CD1c-positive myeloid dendritic cell (primary cell): ENCODE results near the gene PDK2.
"Not testable (repeated sequence)": the region's sequence is repeated elsewhere in the genome, so short reads cannot be mapped to it uniquely, and the experiment has no call there.

Experiments used
- DNase-seq: peaks from one replicate; pipeline ENCODE4 v3.0.0-alpha.2; 2016; ENCODE audit errors: extremely low spot score

PDK2 gene

DNA sequence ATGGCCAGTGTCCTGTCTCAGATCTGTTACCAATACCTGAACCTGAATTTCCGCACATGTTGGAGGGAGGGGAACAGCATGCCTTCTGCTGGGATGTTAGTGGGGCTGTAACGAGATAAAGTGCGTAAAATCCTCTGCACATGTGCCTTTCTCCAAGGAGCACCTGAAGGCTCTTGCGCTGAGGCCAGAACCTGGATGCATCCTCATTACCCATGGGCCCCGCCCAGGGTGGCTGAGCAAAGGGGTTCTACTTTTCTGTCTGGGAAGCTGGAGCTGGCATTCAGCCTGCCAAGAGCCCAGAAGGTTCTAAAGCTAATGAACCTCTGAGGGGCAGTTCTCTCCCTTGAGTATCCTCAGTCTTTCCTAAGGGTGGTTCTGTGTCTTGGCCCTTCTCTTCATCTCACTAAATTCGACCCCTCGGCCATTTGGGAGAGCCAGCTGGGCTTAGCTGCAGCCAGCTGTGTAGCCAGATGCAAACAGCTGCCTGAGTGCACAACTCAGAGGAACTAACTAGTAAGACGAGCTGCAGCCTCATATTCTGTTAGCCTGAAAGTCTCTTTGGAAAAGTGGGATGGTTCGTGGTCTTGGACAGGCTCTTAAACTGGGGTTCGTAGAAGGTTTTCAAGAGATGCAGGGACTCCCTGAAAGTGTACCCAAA, 36.7 kb upstream of the PDK2 start:
- DNase-seq, result no peak

DNA sequence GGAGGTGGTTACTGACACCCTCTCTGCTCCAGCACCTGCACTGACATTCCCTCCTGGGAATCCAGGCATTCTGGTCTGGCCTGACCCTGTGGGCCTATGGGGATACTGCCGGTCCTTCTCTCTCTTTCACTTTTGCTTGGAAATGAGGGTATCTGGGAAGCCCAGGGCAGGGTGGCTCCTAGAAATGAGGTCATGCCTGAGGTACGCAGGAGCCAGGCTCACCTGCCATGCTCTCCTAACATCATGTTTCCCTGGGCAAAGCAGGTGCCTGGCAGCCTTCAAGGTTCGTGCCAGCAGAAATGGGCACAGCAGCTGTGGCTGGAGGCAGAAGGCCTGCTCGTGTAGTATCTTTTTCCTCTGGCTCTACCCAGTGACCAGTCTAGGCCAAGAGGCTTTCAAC, 35.9 kb upstream of the PDK2 start:
- DNase-seq, result no peak

DNA sequence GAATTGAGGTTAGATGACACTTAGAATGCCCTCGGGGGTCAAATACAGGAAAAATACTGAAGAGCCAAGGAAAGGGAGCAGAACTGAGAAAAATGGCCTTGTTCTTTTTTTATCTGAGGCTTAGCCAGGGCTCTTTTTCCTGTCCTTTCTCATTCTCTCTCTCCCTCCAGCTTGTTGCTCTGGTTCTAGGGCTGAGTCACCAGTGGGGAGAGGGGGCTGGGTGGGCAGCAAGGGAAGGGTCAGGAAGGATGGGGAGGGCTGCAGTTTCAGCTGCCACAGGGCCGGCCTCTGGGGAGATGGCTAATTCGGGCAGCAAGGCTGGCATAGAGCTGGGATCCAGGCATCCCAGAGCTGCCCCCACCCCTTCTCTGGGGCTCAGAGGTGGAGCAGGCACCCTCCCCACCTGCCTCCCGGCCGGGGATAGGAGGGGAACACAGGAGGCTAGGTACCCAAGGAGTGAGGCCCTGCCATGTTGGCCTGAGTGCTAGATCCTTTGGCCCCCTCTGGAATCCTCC, 35.3 kb upstream of the PDK2 start:
- DNase-seq, result no peak

DNA sequence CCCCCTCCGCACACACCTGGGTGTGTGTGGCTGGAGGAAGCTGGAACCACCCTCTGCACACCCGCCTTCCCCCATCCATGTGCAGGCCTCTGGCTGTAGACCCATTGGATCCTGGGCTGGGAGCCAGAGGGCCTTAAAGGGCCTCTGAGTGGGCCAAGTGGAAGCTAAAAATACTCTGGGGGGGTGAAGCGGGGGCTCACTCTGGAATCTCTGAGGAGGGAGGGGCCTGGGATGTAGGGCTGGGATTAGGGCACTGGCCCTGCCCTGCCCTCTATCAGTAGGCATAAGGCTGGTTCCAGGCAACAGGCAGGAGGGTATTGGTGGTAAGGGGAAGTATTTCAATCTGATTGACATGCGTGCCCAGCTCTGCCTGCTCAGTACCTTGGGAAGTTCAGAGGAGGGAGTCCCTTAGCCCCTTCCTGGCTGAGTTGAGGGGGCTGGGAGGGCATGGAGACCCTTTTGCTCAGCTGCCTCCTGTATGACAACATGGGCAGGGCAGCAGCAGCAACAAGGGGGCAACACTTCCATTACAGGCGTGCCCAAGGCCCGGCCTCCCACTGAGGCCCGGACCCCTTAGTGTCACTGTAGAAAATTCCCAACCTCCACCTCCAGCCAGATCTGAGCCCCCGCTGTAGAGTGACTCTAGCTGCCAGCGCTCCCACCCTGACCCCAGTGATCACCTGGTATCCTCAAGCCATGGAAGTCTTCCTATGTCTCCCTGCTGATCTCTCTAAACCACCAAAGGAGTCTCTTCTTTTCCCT, 34.0 kb upstream of the PDK2 start:
- no peak for DNase-seq

DNA sequence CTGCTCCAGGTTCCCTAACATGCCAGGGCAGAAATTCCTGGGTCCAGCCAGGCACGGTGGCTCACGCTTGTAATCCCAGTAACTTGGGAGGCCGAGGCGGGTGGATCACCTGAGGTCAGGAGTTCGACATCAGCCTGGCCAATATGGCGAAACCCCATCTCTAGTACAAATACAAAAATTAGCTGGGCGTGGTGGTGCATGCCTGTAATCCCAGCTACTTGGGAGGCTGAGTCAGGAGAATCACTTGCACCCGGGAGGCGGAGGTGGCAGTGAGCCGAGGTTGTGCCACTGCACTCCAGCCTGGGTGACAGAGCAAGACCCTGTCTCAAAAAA, 33.5 kb upstream of the PDK2 start:
- not testable (repeated sequence) for DNase-seq

DNA sequence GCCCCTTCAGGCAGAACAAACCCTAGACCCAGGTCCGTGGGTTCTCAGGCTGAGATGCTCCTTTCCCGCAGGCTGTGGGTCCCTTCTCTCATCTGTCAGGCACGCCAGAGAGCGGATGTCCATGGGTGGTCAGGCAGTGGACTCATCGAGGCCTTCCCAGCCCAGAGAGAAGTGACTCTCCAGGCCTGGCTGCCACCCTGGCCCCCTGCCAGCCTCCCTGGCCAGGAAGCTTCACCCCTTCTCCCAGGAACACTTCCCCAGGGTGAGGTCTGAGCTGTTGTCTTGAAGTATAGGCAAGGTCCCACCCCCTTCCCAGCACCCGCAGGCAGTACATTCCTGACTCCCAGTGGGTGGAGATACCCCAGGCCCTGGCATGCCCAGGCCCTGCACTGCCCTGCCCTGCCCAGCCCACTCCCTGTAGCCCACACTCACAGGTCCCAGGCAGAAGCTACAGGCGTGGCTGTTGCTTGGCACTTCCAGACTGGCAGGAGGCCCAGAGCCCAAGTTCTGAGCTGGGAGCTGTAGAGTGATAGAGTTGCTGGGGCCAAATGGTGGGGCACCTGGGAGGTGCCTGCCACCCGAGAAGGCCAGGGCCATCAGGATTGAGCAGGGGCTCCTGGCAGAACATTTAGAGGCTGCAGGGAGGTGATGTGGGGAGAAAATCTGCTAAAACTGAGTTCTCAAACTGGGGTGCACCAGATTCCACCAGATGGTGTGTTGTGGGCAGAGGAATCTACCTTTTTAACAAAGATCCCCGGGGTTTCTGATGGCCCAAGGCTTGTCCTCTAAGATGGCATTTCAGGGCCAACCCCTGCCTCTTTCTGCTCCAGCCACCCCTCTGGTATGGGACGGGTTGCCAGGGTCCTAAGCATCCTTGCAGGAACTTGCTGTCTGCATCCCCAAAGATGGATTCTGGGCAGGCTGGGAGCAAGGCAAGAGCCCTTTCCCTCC, 32.6 kb upstream of the PDK2 start:
- peak; percentile 19 for DNase-seq

DNA sequence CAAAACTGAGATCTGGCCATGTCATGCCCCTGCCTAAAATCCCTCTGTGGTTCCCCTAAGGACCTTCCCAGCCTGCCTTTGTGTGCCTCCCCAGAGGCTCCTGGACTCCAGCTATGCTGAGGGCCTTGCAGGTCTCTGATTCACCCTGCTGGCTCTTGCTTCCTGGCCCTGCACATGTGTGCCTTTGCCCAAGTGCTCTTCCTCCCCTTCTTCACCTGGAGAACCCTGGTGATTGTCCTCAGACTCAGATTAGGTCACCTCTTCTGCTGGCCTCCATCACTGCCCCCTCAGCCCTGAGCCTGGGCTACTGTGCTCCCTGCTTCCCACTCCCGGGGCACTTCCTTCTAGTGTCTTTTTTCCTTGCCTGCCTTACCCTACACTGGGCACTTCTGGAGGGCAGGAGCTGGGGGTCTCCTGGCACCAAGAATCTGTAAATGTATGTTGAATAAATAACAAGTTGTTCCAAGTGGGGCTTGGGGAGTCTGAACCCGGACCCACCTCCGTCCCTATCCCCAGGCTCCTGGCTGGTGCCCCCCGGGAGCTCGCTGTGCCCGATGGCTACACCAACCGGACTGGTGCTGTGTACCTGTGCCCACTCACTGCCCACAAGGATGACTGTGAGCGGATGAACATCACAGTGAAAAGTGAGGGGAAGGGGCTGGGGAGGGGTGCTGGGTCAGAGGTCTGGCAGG, 31.4 kb upstream of the PDK2 start:
- DNase-seq, result peak; percentile 23

DNA sequence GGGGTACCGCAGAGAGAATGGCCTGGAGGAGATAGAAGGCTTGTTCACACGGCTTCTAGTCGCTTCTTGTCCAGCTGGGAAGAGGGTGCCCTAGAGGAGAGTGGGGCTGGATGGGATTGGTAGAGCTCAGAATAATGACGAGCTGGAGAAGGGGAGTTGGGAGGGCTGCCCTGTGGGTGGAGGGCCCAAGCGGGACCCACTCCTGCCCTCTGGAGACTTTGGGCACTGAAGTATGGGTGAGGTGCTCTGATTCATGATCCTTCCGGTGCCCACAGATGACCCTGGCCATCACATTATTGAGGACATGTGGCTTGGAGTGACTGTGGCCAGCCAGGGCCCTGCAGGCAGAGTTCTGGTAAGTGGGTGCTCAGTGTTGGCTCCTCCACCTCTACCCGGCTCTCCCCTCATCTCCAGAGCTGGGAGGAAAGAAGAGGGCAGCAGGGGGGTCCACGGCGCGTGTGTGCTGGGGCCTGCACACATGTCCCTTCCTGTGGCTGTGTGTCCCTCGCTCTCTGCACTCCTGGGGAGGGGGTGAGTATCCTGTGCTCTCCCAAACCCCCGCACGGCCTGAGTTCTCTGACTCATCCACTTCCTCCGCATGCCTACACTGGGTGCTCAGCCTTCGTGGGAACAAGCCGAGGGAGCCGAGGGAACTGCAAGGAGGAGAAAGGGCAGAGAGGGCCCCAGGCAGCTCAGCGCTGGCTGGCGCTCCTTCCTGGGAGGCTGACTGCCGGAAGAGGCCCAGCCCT, 30.7 kb upstream of the PDK2 start:
- DNase-seq, result peak; percentile 81

DNA sequence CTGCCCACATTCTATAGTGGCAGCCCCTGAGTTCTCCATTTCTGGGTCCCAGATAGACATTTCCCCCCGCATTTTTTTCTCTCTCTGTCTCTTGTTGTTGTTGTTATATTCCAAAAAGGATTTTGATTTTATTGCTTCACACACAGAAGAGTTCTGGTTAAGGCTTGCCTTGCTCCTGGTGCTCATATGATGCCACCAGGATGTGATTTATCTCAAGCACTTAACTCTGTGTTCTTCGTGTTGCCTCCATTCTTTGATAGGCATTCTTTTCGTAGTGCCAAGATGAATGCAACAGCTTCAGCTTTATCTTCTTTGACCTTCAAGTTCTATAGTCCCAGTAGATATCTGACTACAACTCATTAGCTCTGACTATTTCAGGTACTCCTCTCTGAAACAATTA, 30.1 kb upstream of the PDK2 start:
- DNase-seq, result no peak

DNA sequence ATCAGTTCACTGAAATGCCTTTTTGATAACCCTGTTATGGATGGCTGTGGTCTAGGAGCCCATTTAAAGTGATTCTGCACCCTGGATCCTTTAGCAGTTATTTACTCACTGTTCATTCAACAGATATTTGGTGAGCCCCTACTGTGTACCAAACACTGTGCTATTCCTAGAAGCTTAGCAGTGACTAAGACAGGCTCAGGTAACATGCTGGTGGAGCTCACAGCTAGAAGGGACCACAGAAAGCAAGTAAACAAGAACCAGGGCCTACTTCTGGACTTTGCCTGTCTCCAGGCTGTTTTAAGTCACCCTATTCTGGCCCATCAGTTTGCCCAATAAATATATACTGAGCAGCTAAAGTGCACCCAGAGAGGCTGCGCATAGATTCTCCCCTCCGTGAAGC, 28.2 kb upstream of the PDK2 start:
- DNase-seq, result no peak

DNA sequence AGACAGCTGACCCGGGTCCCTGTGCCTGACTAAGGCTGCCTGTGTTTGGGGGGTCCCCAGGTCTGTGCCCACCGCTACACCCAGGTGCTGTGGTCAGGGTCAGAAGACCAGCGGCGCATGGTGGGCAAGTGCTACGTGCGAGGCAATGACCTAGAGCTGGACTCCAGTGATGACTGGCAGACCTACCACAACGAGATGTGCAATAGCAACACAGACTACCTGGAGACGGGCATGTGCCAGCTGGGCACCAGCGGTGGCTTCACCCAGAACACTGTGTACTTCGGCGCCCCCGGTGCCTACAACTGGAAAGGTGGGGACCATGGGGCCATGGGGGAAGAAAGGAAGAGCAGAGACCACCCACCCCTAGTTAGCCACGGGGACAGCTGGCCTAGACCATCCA, 27.2 kb upstream of the PDK2 start:
- no peak for DNase-seq

DNA sequence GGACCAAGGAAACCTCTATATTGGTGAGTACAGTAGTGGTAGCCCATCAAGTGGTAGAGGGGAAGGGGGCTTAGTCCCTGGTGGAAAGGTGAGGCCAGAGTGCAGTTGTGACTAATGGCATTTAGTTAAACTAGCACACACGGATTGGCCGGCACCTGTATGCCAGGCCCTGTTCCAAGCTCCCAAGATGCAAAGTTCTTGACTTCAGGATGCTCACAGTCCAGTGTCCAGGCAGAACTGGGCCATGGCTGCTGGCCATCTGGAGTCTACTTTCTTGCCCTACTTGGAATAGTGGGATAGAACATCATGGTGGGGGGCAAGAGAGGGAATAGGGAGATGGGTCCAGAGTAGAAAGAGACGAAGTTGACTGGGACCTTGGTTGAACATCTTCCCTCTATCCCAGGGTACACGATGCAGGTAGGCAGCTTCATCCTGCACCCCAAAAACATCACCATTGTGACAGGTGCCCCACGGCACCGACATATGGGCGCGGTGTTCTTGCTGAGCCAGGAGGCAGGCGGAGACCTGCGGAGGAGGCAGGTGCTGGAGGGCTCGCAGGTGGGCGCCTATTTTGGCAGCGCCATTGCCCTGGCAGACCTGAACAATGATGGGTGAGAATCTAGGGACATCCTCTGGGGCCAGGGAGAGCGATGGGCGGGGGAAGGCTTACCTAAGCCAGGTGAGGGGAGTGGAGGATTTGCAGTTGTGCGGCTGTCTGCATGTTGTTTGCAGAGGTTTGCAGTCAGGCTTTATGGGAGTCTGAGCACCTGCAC, 24.1 kb upstream of the PDK2 start:
- no peak for DNase-seq

DNA sequence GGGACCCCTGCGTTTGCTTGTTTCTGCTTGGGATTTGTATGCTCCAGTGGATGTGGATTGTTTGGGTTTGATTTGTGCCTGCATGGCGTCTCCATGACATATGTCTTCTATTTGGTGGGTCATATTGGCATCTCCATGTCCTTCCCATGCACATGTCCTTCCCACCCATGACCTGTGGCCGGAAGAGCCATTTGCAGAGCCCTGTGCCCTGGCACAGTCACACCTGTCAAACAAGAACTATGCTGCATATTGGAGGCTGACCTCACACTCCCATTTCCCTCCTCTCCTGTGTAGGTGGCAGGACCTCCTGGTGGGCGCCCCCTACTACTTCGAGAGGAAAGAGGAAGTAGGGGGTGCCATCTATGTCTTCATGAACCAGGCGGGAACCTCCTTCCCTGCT, 23.5 kb upstream of the PDK2 start:
- no peak for DNase-seq

DNA sequence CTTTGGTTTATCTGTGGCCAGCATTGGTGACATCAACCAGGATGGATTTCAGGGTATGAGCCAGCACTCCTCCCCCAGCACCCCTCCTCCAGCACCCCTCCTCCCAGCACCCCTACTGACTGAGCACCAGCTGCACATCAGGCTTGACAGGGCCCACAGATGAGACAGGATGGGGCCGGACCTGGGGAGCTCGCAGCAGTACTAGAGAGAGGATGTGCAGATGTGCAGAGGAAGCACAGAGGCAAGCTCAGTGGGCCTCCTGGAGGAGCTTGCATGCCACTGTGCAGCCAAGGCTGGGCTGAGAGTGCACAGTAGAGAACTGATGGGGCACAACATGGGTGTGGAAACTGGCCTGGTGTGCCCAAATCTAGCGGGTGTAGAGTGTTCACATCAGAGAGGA, 23.0 kb upstream of the PDK2 start:
- no peak for DNase-seq

DNA sequence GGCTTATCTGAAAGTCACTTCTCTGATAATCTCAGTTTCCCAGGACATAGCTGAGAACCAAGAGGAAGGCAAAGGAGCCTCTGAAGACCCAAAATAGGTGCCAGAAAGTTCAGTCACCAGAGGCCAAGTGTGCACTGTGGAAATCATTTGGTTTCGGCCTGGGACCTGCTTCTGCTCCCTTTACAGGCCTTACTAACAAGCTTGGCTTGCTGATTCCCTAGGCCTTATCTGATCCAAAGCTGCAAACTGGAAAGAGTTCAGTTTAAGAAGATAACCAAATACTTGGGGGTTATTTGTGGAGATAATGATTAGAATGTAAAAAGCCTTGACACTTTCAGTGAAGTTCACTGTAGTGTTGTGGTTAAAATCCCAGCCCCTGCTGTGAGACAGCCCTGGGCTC, 22.2 kb upstream of the PDK2 start:
- no peak for DNase-seq

DNA sequence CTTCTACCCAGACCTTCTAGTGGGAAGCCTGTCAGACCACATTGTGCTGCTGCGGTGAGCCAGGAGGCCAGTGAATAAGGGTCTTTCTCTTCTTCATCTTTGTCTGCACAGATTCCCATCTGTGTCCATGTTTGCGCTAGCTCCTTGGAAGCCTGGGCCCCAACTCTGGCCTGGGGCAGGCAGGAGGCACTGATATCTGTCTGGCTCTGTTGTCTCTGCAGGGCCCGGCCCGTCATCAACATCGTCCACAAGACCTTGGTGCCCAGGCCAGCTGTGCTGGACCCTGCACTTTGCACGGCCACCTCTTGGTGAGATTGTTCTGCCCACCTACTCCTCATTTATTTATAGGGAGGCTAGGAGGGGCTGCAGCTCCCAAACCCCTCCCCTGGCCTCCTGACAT, 20.9 kb upstream of the PDK2 start:
- DNase-seq, result no peak

DNA sequence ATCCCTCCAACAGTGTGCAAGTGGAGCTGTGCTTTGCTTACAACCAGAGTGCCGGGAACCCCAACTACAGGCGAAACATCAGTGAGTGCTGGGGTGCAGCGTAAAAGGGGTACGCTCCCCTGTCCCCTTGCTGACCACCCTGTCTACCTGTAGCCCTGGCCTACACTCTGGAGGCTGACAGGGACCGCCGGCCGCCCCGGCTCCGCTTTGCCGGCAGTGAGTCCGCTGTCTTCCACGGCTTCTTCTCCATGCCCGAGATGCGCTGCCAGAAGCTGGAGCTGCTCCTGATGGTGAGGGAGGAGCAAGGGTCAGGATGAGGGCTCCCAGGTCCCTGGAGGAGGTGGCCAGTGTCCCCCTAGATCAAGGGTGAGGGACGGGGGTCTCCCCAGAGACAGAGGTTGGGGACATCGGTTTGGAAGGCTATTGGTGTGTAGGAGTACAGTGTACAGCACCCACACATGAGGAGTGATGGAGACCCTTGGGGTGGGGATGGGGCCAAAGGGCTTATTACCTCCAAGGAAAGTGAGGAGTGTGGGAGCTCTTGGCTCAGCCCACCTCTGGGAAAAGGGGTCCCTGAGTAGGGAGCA, 19.6 kb upstream of the PDK2 start:
- DNase-seq, result no peak

DNA sequence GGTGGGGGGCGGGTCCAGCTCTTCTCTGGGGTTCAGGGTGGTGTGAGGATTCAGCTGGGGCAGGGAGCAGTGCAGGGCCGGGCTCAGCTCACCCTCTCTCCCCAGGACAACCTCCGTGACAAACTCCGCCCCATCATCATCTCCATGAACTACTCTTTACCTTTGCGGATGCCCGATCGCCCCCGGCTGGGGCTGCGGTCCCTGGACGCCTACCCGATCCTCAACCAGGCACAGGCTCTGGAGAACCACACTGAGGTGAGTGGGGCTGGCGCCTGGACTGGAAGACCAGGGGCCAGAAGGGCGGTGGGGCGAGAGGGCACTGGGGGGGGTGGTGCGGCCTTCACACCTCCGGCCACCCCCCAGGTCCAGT, 18.9 kb upstream of the PDK2 start:
- DNase-seq, result no peak

DNA sequence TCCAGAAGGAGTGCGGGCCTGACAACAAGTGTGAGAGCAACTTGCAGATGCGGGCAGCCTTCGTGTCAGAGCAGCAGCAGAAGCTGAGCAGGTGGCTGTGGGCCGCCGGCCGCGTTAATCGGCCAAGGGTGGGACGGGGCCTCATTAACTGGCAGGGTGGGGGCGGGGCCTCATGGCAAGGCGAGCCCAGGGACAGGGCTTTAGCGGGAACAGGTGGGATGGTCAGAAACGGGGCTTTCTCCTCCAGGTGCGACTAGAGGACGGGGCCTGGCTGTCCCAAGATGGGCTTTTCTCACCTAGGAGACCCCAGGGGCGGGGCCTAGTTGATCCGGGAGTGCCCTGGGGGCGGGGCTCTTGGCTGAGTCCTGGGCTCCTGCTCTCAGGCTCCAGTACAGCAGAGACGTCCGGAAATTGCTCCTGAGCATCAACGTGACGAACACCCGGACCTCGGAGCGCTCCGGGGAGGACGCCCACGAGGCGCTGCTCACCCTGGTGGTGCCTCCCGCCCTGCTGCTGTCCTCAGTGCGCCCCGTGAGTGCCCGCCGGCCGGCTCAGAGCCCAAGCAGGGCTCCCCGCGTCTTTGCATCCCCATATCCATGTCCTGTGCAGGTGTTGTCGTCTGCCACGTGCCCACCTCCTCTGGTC, 18.4 kb upstream of the PDK2 start:
- DNase-seq, result no peak

DNA sequence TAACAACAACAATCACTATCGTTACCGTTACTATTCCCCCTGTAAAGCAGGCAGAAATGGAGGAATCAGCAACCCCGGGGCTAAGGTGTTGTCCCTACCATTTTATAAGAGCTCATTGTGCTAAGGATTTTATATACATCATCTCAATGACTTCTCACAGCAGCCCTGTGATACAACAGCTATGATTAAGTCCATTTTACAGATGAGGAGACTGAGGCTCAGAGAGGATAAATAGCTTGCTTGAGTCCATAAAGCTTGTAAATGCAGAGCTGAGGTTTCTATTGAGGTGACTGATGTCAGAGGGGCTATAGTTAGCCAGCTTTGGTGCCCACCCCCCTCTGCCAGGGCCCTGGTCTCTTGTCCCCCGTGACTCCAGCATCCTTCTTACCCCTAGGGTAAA, 16.7 kb upstream of the PDK2 start:
- DNase-seq, result no peak
